NCI-H2029 treated with DMSO at 0.1 percent for 48 hours (cell line): Measurements from ENCODE around the gene BRD1.

Experiments used
- DNase-seq: peaks from one replicate; lab custom pipeline; 2025; lab: John Stamatoyannopoulos, UW

BRD1 gene

DNA sequence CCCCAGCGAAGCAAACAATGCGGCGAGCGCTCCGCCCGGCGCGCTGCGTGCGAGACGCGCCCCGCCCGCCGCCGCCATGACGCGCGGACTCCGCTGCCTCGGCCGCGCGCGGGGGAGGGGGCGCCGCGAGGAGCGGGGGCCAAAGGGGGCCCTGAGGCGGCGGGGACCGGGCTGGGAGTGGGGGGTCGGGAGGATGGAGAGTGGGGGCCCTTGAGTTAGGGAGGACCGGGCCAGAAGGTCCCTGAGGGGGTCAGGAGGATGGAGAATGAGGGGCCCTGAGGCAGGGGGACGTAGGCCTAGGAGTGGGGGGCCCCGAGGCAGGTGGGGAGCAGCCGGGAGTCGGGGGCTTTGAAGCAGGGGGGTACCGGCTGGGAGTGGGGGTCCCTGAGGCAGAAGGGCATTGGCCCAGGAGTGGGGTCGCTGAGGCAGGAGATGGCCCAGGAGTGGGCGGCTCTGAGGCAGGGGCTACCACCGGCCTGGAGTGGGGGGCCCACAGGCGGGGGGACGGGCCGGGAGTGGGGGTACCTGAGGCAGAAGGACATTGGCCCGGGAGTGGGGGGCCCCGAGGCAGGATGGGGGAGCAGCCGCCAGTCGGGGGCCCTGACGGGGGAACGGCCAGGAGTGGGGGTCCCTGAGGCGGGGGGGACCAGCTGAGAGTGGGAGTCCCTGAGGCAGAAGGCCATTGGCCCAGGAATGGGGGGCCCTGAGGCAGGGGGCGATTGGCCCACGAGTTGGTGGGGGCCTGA, at the start of gene BRD1:
BRD1 (minus strand) TSS at position 21 of the 746 bp plus-strand sequence. CDS start 3,556 bp downstream, outside the sequence.
- DNase-seq, result no peak

DNA sequence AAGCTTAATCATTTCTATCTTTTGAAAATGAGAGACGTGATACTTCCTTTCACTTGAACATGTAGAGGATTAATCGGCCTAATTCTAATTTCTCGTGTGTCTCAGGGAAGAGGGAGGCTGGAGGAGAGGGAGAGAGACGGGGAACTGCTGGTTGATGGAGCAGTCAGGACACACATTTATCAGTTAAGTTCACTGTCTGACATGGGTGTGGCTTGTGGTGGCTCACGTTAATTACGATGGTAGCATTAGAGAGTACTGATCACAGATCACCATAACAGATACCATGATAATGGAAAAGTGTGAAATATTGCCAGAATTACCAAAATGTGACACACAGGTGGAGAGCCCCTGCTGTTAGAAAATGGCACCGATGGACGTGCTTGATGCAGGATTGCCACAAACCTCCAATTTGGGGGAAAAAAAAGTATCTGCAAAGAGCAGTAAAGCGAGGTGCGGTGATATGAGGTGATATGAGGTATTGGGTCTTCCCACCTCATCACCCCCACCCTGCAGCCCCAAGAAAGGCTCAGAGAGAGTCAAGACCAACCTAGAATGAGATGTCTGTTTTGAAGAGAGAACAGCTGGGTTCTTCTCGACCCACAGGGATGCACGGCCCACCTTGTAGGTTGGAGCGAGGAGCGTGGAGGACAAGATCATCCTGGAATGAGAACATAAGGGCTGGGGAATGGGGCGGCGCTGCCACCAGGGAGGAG, 45.7 kb upstream of the BRD1 start:
- no peak for DNase-seq

GRCh38 chr22:49872347-49872746, 44.7 kb upstream of the BRD1 start:
- no peak for DNase-seq

GRCh38 chr22:49871482-49871881, 43.8 kb upstream of the BRD1 start:
- no peak for DNase-seq

GRCh38 chr22:49869845-49870712, 42.4 kb upstream of the BRD1 start:
- DNase-seq, result no peak

DNA sequence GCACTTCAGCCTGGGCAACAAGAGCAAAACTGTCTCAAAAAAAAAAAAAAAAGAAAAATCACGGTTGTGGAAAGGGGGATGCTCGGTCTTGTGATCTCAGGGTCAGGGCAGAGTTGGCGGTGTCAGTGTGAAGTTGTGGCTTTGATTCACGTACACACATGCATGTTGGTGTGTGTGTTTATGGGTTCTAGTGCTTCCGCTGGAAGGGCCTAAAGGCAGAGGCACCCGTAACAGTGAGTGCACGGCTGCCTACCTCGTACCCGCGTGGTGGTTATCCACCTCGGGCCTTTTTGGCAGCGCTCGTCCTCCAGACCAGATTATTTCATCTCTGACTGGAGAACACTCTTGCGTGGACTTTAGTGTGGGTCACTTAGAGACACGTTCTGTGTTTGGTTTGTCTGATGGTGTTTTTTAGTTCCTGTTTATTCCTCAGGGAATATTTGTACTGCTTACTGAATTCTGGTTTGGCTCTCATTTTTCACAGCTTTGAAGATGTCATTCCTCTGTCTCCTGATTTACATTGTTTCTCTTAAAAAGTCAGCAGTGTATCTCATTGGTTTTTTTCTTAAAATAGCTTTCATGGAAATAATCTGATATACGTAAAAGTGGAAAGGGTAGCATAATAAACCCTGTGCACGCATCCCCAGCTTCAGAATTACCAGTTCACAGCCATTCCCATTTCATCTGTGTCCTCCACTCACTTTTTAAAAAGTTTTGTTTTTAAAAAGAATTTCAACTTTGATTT, 41.6 kb upstream of the BRD1 start:
- no peak for DNase-seq

DNA sequence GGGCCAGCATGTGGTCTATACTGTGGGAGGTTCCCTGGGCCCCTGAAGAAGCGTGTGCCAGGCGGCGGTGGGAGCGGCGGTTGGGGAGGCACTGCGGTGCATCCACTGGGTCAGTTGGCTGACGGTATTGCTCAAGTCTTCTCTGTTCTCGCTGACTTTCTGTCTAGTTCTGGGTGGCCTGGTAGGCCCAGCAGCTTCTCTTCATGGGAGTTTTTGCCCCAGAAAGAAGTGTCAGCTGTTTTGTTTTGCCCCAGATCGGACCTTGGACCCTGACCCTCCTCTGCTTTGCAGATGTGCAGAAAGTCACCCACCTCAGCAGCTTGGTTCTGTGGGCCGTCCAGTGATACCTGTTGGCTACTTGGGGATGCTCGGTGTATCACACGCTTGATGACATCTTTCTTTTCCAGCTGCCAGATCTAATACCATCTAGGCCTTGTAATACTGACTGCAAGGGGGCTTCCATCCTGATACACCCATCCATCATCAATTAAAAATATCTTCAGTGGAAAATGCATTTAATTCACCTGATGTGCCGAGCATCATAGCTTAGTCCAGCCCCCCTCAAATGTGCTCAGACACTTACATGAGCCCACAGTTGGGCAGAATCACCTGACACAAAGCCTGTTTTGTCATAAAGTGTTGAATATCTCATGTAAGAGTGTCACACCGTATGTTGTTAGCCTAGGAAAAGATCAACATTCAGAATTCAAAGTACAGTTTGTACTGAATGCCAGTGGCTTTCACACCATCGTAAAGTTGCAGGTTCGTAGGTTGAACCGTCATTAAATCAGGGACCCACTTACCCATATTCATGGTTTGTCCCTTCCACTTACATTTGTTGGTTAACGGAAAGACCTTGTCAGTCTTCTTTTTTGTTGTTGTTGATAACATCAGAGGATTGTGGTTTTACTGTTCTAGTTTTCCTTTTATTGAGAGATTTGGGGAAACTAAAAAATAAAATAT, 39.9 kb upstream of the BRD1 start:
- no peak for DNase-seq

GRCh38 chr22:49866646-49867045, 39.0 kb upstream of the BRD1 start:
- no peak for DNase-seq

- no peak for DNase-seq
Observed at GRCh38 chr22:49866134-49866533, 38.5 kb upstream of the BRD1 start.

GRCh38 chr22:49865156-49865555, 37.5 kb upstream of the BRD1 start:
- DNase-seq, result no peak

- no peak for DNase-seq
Observed at GRCh38 chr22:49863931-49864330, 36.3 kb upstream of the BRD1 start.

DNA sequence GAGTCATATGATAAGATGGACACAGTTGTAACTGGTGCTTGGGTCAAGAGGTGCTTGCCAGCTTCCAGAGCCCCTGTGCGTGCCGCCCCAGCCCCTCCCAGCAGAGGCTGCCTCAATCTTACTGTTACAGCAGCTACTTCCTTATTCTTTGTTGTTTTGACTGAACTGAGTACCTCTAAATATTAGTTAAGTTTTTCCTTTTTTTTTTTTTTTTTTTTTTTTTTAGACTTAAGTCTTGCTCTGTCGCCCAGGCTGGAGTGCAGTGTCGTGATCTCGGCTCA, 34.8 kb upstream of the BRD1 start:
- no peak for DNase-seq

DNA sequence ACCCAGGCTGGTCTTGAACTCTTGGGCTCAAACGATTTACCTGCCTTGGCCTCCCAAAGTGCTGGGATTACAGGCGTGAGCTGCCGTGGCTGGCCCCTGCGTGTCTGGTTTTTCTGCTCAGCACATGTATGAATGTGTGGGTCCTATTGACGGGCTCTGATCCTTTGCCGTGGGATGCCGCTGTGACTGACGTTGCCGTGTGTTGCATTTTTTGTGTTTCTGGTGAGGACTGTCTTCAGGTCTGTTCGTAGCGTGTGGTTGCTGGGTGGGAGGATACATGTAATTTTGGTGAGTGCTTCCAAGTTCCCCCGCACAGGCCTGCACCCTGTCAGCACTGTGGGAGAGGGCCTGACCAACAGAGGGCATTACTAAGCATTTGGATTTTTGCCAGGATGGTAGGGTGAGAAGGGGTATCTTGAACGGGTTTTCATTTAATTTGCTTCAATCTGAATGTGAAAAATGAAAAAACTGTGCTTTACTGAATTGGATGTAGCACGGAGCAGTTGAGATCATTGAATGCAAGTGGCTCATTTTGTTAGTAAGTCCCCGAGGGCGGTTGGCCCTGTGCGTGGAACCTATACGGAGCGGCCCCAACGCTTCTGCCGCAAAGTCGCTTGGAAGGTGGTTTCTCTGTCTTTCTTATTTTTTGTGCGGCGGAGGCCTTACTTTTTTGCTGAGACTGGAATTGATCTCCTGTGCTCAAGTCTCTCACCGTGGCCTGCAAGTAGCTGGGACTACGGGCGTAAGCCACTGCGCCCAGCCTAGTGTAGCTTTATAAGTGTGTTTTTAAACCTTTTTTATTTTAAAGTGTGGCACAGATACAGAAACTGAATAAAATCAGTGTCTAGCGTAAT, 34.2 kb upstream of the BRD1 start:
- DNase-seq, result no peak

GRCh38 chr22:49858827-49859226, 31.2 kb upstream of the BRD1 start:
- DNase-seq, result no peak

DNA sequence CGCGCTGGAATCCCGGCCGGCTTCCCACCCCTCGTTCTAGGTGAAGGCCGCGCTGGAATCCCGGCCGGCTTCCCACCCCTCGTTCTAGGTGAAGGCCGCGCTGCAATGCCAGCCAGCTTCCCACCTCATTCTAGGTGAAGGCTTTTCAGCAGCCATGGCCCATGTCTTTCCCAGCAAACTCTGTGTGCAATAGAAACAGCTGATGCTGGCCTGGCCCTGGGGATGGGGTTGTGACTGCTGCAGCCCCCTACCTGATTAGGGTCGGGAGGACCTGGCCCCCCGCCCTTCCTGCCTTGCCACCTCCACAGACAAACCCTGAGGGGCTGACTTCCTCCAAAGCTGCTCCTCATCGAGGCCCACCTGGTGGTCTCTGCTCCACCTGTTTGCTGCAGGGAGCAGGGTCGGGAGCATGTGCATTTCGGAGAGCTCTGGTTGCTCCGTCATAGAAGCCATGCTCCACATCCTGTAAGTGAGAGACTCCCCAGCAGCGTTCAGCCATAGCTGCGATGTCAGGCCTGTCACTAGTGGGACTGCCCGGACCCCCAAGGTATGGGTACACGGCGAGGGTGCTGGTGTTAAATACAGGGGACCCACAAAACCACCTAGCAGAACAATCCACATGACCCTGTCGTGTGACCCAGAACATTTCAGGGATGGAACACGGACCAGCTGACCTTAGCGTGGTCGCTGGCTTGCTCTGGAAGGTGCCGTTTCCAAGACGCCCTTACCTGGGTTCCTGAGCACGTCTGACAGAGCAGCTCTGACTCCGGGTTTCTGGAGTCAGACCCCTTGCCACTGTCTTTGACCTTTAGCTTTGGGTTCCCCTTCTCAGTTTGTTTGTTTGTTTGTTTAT, 29.3 kb upstream of the BRD1 start:
- no peak for DNase-seq

DNA sequence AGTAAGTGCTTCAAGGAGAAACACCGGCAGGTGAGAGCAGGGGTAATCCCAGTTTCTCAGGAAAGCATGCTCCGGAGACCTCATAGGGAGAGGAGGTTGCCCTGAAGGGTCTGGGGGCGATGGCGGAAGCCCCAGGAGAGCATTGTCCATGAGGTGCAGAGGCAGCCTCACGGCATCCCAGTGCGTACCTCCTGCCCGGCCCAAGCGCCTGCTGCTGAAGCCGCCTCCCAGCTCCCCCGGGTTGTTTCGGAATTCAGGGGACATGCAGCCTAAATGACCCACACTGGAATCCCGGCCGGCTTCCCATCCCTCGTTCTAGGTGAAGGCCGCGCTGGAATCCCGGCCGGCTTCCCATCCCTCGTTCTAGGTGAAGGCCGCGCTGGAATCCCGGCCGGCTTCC, 28.7 kb upstream of the BRD1 start:
- no peak for DNase-seq

GRCh38 chr22:49855251-49855911, 27.7 kb upstream of the BRD1 start:
- no peak for DNase-seq

GRCh38 chr22:49853981-49854831, 26.5 kb upstream of the BRD1 start:
- DNase-seq, result no peak
